Psoas muscle (tissue), 8 donors: ENCODE results near the gene ORMDL3. TPM values are rescaled to one million over a fixed set of nuclear protein-coding genes. Genes with fewer than 3 reads are reported as not detected.

Experiments used
- ATAC-seq, 4 donors: fragments of 200-7000 bp; cut with Tn5 transposase; one replicate each; pipeline ENCODE4 v1.9.1; 2020; ENCODE audit warnings: moderate library complexity in 3 of 4, mild to moderate bottlenecking in 2 of 4
- DNase-seq, 2 donors: peaks; one replicate each; pipeline ENCODE4 v3.0.0-alpha.2; 2020
- H3K27ac ChIP-seq: fragments of 200-600 bp; one replicate; pipeline ENCODE4 v1.8.0; 2022
- H3K27me3 ChIP-seq, 3 donors: fragments of 200-600 bp in 1 of 3; one replicate each; pipeline versions ENCODE4 v1.6.1 to v1.8.0; 2013 to 2022; ENCODE audit warnings: low read length in 2 of 3, mild to moderate bottlenecking in 2 of 3, moderate library complexity in 1 of 3; ENCODE audit not compliant: insufficient read depth in 3 of 3
- H3K36me3 ChIP-seq, 2 donors: fragments of 200-600 bp in 1 of 2; one replicate each; pipeline versions ENCODE4 v1.6.1 to v1.8.0; 2013 to 2022; ENCODE audit warnings: low read depth in 1 of 2, mild to moderate bottlenecking in 1 of 2, moderate library complexity in 1 of 2; ENCODE audit not compliant: insufficient read depth in 1 of 2
- H3K4me1 ChIP-seq: fragments of 200-600 bp; one replicate; pipeline ENCODE4 v1.8.0; 2022
- H3K4me3 ChIP-seq: fragments of 200-600 bp; one replicate; pipeline ENCODE4 v1.8.0; 2022; ENCODE audit warnings: mild to moderate bottlenecking
- H3K9me3 ChIP-seq: fragments of 200-600 bp; one replicate; pipeline ENCODE4 v1.8.0; 2022
- WGBS, 3 donors: extraction: QIAGEN DNeasy Blood & Tissue Kit; methylation state at CpG; one replicate each; pipeline versions ENCODE4 v1.1.6 to v1.1.7; 2013; 5-methylcytosine and 5-hydroxymethylcytosine counted together
- intact Hi-C, 2 donors: fragments of 100-400 bp; cut with DNase I; formaldehyde crosslinking; loops; one replicate each; pipeline versions ENCODE4 v1.11.0 to v1.14.2; 2022
- polyA plus RNA-seq, 3 donors: library from polyadenylated mRNA; stranded (reverse); fragments of 200-250 nt; gene quantifications; one replicate each; pipeline ENCODE4 v1.2.3, GENCODE V29; 2013
- total RNA-seq, 4 donors: library from RNA; stranded (reverse); fragmentation: NEBNext Ultra II Directional in 2 of 4; extraction: Animal tissue kit (Norgen Biotek cat#: 25700) in 2 of 4; gene quantifications; one replicate each; pipeline versions ENCODE4 v1.2.1 to v1.2.4, GENCODE V29; 2021 to 2023
- TF ChIP-seq, protein P1 (sequence below): fragments of 200-600 bp; IDR thresholded peaks from one replicate; pipeline ENCODE4 v1.8.0; 2022; ENCODE audit warnings: antibody characterized with exemption
- donor health status: healthy with polysubstance abuse.
- donor health status: DM: no; HTN: no; CAD: no; lungs with moderate emphysema.
- donor health status: Bipolar disorder and iron deficiency.
- donor health status: healthy.
- donor health status: DM: yes; HTN: yes; CAD: no.
- donor health status: DM: no; HTN: no; CAD: no.
- donor health status: DM: no; HTN: no; CAD: no.
- donor health status: DM: yes; HTN: yes; CAD: no.

Gene ORMDL3
- total and polyA plus RNA-seq, 7 donors: 16.9 to 66.9 (median 22.7) TPM

DNA sequence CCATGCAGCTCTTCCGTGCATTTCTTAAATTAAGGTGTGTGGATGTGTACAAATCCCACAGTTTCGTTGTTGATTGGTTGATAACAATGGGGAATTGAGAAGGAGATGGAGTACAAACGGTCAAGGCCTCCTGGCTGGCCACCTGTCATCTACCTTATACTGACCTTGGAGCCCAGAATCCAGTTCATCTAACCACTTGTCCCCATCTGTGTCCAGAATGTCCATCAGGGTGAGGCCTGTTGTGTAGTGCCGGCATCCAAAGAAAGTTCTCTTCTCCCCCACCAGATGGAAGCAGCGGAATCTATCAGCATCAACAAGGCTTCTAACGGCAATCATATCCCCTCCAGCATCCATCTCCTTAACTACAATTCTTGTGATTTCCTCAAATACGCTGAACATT is 10.5 kb downstream of the ORMDL3 start:
- TF ChIP-seq, protein P1, sequence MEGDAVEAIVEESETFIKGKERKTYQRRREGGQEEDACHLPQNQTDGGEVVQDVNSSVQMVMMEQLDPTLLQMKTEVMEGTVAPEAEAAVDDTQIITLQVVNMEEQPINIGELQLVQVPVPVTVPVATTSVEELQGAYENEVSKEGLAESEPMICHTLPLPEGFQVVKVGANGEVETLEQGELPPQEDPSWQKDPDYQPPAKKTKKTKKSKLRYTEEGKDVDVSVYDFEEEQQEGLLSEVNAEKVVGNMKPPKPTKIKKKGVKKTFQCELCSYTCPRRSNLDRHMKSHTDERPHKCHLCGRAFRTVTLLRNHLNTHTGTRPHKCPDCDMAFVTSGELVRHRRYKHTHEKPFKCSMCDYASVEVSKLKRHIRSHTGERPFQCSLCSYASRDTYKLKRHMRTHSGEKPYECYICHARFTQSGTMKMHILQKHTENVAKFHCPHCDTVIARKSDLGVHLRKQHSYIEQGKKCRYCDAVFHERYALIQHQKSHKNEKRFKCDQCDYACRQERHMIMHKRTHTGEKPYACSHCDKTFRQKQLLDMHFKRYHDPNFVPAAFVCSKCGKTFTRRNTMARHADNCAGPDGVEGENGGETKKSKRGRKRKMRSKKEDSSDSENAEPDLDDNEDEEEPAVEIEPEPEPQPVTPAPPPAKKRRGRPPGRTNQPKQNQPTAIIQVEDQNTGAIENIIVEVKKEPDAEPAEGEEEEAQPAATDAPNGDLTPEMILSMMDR: no peak
- Histone ChIP-seq H3K27ac (no peak overlapping the region), H3K36me3 (peaks cover 0 to 41% of the 10 kb centered on the region in 2 donors), H3K27me3 (no peaks in the 10 kb centered on the region), H3K9me3 (no peaks in the 10 kb centered on the region), H3K4me1 (no peaks in the 10 kb centered on the region), H3K4me3 (no peak overlapping the region)
- 78 to 88% (median 84%) methylated on average over 7 of the region's 7 CpGs for WGBS, 3 donors
- DNase-seq (no peak), ATAC-seq (no peak)
- intact Hi-C loops: no loop called here

DNA sequence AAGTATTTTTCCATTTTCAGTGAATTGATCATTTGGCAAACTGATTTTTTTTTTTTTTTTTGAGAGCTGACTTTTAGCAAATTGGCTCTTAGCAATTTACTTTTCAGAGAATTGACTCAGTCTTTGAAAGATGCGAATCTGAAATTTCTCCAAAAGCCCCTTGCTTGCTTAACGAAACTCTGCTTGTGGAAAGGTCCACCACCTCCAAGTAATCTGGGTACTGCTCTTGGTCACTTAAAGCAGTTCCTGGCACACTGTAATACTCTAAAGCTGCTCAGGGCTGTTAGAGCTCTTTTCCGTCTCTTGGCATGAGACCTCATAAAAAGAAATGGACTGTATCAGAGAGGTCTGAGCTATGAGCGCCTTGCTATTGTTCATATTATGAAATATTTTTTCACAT is 11.8 kb downstream of the ORMDL3 start:
- no peak overlapping the region for H3K27ac ChIP-seq
- 77 to 88% (median 78%) methylated on average over 4 of the region's 4 CpGs for WGBS, 3 donors
- peaks cover 0 to 33% of the 10 kb centered on the region in 2 donors for H3K36me3 ChIP-seq
- no peaks in the 10 kb centered on the region for H3K4me1 ChIP-seq
- TF ChIP-seq, protein P1: no peak
- no peaks in the 10 kb centered on the region for H3K27me3 ChIP-seq
- ATAC-seq: no peak
- H3K9me3 ChIP-seq: no peaks in the 10 kb centered on the region
- H3K4me3 ChIP-seq: no peak overlapping the region
- DNase-seq: no peak
- intact Hi-C loops: no loop called here

DNA sequence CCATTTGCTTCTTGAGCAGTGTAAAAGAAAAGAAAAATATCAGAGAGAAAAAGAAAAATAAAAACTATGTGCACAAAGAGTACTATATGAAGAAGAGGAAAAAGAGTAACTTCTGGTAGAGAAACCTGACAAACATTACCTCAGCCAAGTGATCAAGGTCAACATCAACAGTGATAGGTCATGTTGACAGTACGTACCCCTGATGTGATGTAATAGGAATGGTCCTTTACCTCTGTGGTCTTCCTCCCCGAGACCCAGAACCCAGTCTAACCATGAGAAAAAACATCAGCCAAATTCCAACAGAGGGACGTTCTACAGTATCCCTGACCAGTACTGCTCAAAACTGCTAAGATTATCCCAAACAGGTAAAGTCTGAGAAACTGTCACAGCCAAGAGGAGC is 13.4 kb downstream of the ORMDL3 start:
- intact Hi-C loops: loop anchor here in 1 of 2 donors (2.0 kb wide), 1 partner anchor 71 kb away; no protein-coding TSS in a partner anchor

DNA sequence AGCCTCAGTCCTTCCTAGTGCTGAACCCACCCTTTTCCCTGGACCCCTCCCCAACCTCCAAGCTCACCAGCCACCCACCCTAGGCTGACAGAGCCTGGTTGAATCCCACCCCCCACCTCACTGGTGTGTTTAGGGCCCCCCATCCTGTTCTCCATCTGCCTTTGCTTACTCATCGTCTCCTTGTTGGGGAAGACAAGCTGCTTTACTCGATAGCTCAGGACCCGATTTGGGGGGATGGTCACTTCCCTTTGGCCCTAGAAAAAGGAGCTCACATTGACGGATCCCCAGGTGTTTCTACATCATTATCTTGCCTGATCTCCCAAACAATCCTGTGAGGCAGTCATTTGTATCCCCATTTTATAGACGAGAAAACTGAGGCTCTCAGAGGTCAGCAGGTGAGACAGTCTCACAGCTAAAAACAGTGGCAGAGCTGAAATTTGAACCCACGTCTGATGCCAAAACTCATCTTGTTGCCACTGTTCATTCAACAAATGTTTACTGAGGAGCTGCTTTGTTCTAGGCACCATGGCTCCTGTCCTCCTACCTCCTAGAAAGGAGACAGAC is 18.5 kb downstream of the ORMDL3 start:
- intact Hi-C loops: no loop called here
- Histone ChIP-seq H3K9me3 (no peaks in the 10 kb centered on the region), H3K4me3 (no peak overlapping the region), H3K27me3 (no peaks in the 10 kb centered on the region), H3K36me3 (peaks cover 3 to 29% of the 10 kb centered on the region in 2 donors), H3K27ac (no peak overlapping the region), H3K4me1 (no peaks in the 10 kb centered on the region)
- no peak for DNase-seq
- 93 to 97% (median 94%) methylated on average over 6 of the region's 6 CpGs for WGBS, 3 donors
- no peak for ATAC-seq
- TF ChIP-seq, protein P1: no peak

More for the DNA sequence above, 13.4 kb downstream of the ORMDL3 start:
- Histone ChIP-seq H3K4me3 (no peak overlapping the region), H3K4me1 (no peaks in the 10 kb centered on the region), H3K27ac (no peak overlapping the region), H3K9me3 (no peaks in the 10 kb centered on the region), H3K27me3 (no peaks in the 10 kb centered on the region), H3K36me3 (peaks cover 3 to 35% of the 10 kb centered on the region in 2 donors)
- TF ChIP-seq, protein P1: no peak
- ATAC-seq (no peak), DNase-seq (no peak)
- WGBS, 3 donors: 91 to 96% (median 92%) methylated on average over 3 of the region's 3 CpGs

DNA sequence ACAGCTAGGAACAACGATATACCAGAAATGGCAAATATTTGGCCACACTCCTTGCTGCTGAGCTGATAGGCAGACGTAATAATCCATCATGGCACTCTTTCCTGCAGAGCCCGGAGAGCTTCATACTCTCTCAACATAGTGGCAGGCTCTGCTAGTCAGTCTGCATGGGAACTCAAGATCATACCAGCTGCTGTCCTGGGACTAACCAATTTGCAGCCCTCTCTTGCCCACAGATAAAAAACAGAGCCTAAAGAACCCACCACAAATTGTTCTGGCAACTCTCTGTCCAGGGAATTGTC is 22.5 kb downstream of the ORMDL3 start:
- ATAC-seq: no peak
- 65 to 79% (median 66%) methylated on average over 3 of the region's 3 CpGs for WGBS, 3 donors
- no peaks in the 10 kb centered on the region for H3K4me1 ChIP-seq

More for the DNA sequence above, 22.5 kb downstream of the ORMDL3 start:
- H3K36me3 ChIP-seq: peaks cover 0 to 13% of the 10 kb centered on the region in 2 donors
- H3K27ac ChIP-seq: no peak overlapping the region
- intact Hi-C loops: no loop called here
- TF ChIP-seq, protein P1: no peak
- no peaks in the 10 kb centered on the region for H3K27me3 ChIP-seq
- H3K4me3 ChIP-seq: no peak overlapping the region
- no peak for DNase-seq
- no peaks in the 10 kb centered on the region for H3K9me3 ChIP-seq
